Measurements from ENCODE around the gene ADAMTS3. TPM values are rescaled to one million over a fixed set of nuclear protein-coding genes. Genes with fewer than 3 reads are reported as not detected.

The ADAMTS3 gene
- total and polyA plus RNA-seq, 9 of the 15 experiments (the other 6 are each of a cell fraction or from before 2014, with no cell fraction given): 4.0 to 18.0 (median 12.1) TPM

GRCh38 chr4:72410158-72410557 is 158.9 kb downstream of the ADAMTS3 start:
- intact Hi-C loops (cut with micrococcal nuclease) (no loop called here), in situ Hi-C loops (cut with MboI) (no loop called here)
- no TSS peak for BruUV-seq (replicated peaks)
- H4K20me1 ChIP-seq (replicated peaks; ENCODE audit: control insufficient read depth, insufficient read depth, low read length): no peaks in the 10 kb centered on the region
- CTCF ChIA-PET (ENCODE audit: low intra/inter-chr PET ratio): no interaction called here
- no peaks in the 10 kb centered on the region; the same call in 2 of the 3 replicates for H3K36me3 ChIP-seq (ENCODE audit: control insufficient read depth, insufficient read depth, low read length)
- WGBS (ENCODE audit: insufficient coverage, low coverage, missing lambda C conversion rate): 62% methylated on average over 3 of the region's 3 CpGs
- FAIRE-seq (no peak), DNase-seq (ENCODE audit: extremely low read depth in 1 of 4, low spot score in 3 of 4) (no peak), ATAC-seq (no peak)
- H3K9me1 ChIP-seq (ENCODE audit: control insufficient read depth, insufficient read depth, low read length): no peaks in the 10 kb centered on the region
- no peak overlapping the region for H3K9ac ChIP-seq (ENCODE audit: insufficient read depth in 1 of 2, low read depth in 2 of 2, low read length in 2 of 2)
- no peaks in the 10 kb centered on the region; the same call in 2 of the 3 replicates for H3K79me2 ChIP-seq (ENCODE audit: control insufficient read depth, insufficient read depth, low read length)
- H3K9me3 ChIP-seq (replicated peaks; ENCODE audit: control insufficient read depth, insufficient read depth, low read depth, low read length): no peaks in the 10 kb centered on the region
- H3K4me3 ChIP-seq: no peak overlapping the region
- POLR2A ChIA-PET: no interaction called here
- TF ChIP-seq RFX1 (IDR thresholded peaks at IDR 0.05) (0 out of 2 replicates have a peak, but pooled peaks have one; percentile 15), STAT5A (IDR thresholded peaks at IDR 0.05; ENCODE audit: borderline replicate concordance, low read length) (no peak), GATAD2B (IDR thresholded peaks at IDR 0.05; ENCODE audit: borderline replicate concordance) (no peak), SRF (CRISPR knock-in tag; IDR thresholded peaks at IDR 0.05) (no peak), DMBX1 (CRISPR knock-in tag; IDR thresholded peaks at IDR 0.05; ENCODE audit: borderline replicate concordance) (no peak), BRF1 (IDR thresholded peaks at IDR 0.05; ENCODE audit: borderline replicate concordance, extremely low read depth, insufficient read length) (no peak), USF1 (CRISPR knock-in tag; IDR thresholded peaks at IDR 0.05) (no peak), NR2C1 (IDR thresholded peaks at IDR 0.05) (no peak), NR2C1 (tag; IDR thresholded peaks at IDR 0.05) (no peak)
- H3K27me3 ChIP-seq (ENCODE audit: control insufficient read depth in 2 of 2, insufficient read depth in 2 of 2, low read length in 2 of 2): no peaks in the 10 kb centered on the region
- H2AFZ ChIP-seq (ENCODE audit: low read depth, low read length): no peak overlapping the region
- H3K27ac ChIP-seq (ENCODE audit: extremely low read depth, low read depth, low read length): no peak overlapping the region
- H3K4me1 ChIP-seq (replicated peaks in 1 of 2; ENCODE audit: control insufficient read depth in 2 of 2, insufficient read depth in 2 of 2, low read length in 2 of 2): no peaks in the 10 kb centered on the region
- no peak overlapping the region for H3K4me2 ChIP-seq (ENCODE audit: insufficient read depth, low read length)

Data from K562 (cell line).